Lower leg skin (tissue), 3 donors: ENCODE results near the gene CORIN.

Experiments used
- CTCF ChIP-seq, 3 donors: fragments of 450-650 bp; IDR thresholded peaks; one replicate each; pipeline ENCODE4 v1.5.1; 2016; ENCODE audit warnings: antibody characterized with exemption in 3 of 3, mild to moderate bottlenecking in 3 of 3, moderate library complexity in 2 of 3
- POLR2A ChIP-seq, 2 donors: fragments of 450-650 bp; IDR thresholded peaks; one replicate each; pipeline ENCODE4 v1.6.1; 2016 to 2017; ENCODE audit warnings: antibody characterized with exemption in 2 of 2, mild to moderate bottlenecking in 1 of 2, moderate library complexity in 1 of 2

- TF ChIP-seq CTCF (IDR thresholded peaks at IDR 0.05) (no peak), POLR2A (IDR thresholded peaks at IDR 0.05) (no peak)
Measured at GRCh38 chr4:47598320-47598719, 239.5 kb downstream of the CORIN start.
